ENCODE measurements around the gene SUFU. TPM values are rescaled to one million over a fixed set of nuclear protein-coding genes. Genes with fewer than 3 reads are reported as not detected.

Gene SUFU
- total RNA-seq, 1 experiment from 2014 or later: 13.1 TPM

- TF ChIP-seq TCF7 (CRISPR knock-in tag; IDR thresholded peaks at IDR 0.05; ENCODE audit: low read depth): no peak
- TF ChIP-seq ZNF138 (CRISPR knock-in tag; conservative IDR thresholded peaks at IDR 0.05): no peak
- no peak for TF ChIP-seq ZNF281 (CRISPR knock-in tag; IDR thresholded peaks at IDR 0.05)
- TF ChIP-seq MXD4 (CRISPR knock-in tag; IDR thresholded peaks at IDR 0.05; ENCODE audit: borderline replicate concordance): no peak
Observed at GRCh38 chr10:102608487-102608886, 104.7 kb downstream of the SUFU start (continued).

- CTCF ChIA-PET: interaction anchor here (1.4 to 1.9 kb wide), 2 partner anchors 27 to 59 kb away, joined by 4 read pairs; no protein-coding TSS in a partner anchor
- H3K4me1 Mint-ChIP-seq: peaks cover 4% of the 10 kb centered on the region
Observed at GRCh38 chr10:102610441-102610887, 106.7 kb downstream of the SUFU start.

GRCh38 chr10:102611514-102612087 is 107.8 kb downstream of the SUFU start:
- H3K36me3 Mint-ChIP-seq: no peaks in the 10 kb centered on the region
- no peaks in the 10 kb centered on the region for H3K9me3 Mint-ChIP-seq
- ATAC-seq (no peak), DNase-seq (ENCODE audit: low spot score) (no peak)
- H3K4me3 Mint-ChIP-seq: no peak overlapping the region
- no peak overlapping the region for H3K27ac Mint-ChIP-seq
- ChIA-PET POLR2A (interaction anchor here (0.6 kb wide), 1 partner anchor 520 kb away, joined by 3 read pairs; no protein-coding TSS in a partner anchor), CTCF (interaction anchor here (1.0 to 1.8 kb wide), 4 partner anchors 14 to 108 kb away, joined by 3 to 6 read pairs (median 4); partner anchors contain the start of gene SUFU)
- TF ChIP-seq CTCF (IDR thresholded peaks at IDR 0.05) (no peak), FOXK1 (CRISPR knock-in tag; IDR thresholded peaks at IDR 0.05) (no peak), ZNF263 (CRISPR knock-in tag; IDR thresholded peaks at IDR 0.05; ENCODE audit: low read depth) (no peak), RORB (CRISPR knock-in tag; IDR thresholded peaks at IDR 0.05) (no peak), NR2C2 (CRISPR knock-in tag; IDR thresholded peaks at IDR 0.05) (no peak)
- TF ChIP-seq, protein P1, sequence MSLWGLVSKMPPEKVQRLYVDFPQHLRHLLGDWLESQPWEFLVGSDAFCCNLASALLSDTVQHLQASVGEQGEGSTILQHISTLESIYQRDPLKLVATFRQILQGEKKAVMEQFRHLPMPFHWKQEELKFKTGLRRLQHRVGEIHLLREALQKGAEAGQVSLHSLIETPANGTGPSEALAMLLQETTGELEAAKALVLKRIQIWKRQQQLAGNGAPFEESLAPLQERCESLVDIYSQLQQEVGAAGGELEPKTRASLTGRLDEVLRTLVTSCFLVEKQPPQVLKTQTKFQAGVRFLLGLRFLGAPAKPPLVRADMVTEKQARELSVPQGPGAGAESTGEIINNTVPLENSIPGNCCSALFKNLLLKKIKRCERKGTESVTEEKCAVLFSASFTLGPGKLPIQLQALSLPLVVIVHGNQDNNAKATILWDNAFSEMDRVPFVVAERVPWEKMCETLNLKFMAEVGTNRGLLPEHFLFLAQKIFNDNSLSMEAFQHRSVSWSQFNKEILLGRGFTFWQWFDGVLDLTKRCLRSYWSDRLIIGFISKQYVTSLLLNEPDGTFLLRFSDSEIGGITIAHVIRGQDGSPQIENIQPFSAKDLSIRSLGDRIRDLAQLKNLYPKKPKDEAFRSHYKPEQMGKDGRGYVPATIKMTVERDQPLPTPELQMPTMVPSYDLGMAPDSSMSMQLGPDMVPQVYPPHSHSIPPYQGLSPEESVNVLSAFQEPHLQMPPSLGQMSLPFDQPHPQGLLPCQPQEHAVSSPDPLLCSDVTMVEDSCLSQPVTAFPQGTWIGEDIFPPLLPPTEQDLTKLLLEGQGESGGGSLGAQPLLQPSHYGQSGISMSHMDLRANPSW (CRISPR knock-in tag; conservative IDR thresholded peaks at IDR 0.05; ENCODE audit: low read depth): no peak
- H3K27me3 Mint-ChIP-seq (ENCODE audit: low read depth): no peaks in the 10 kb centered on the region
- peaks cover 5% of the 10 kb centered on the region for H3K4me1 Mint-ChIP-seq

More at GRCh38 chr10:102610441-102610887, 106.7 kb downstream of the SUFU start:
- Mint-ChIP-seq H3K27ac (no peak overlapping the region), H3K36me3 (no peaks in the 10 kb centered on the region), H3K9me3 (no peaks in the 10 kb centered on the region), H3K27me3 (ENCODE audit: low read depth) (no peaks in the 10 kb centered on the region), H3K4me3 (no peak overlapping the region)
- ATAC-seq (no peak), DNase-seq (ENCODE audit: low spot score) (no peak)
- POLR2A ChIA-PET: interaction anchor here (0.6 kb wide), 1 partner anchor 776 kb away, joined by 3 read pairs; no protein-coding TSS in a partner anchor
- TF ChIP-seq PRRX2 (CRISPR knock-in tag; IDR thresholded peaks at IDR 0.05) (no peak), TEAD4 (CRISPR knock-in tag; IDR thresholded peaks at IDR 0.05) (no peak)

DNA sequence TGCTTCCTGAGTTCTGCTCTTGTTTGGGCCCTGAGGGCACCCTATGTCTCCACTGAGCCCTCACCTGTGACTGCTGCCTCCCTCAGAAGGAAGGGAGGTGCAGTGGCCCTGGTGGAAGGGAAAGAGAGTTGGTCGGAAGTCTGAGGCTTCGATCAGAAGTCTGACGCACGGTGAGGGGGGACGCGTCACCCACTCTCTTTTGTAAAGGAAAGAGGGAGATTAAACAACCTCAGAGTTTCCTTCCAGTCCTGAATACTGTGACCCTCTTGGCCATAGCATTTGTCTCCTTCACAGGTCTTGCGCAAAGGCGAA is 109.1 kb downstream of the SUFU start:
- Mint-ChIP-seq H3K27me3 (ENCODE audit: low read depth) (no peaks in the 10 kb centered on the region), H3K27ac (no peak overlapping the region), H3K4me1 (peaks cover 8% of the 10 kb centered on the region), H3K36me3 (no peaks in the 10 kb centered on the region; the same call in 1 of the 2 replicates), H3K9me3 (no peaks in the 10 kb centered on the region), H3K4me3 (no peak overlapping the region)
- ATAC-seq (no peak), DNase-seq (ENCODE audit: low spot score) (no peak)
- ChIA-PET POLR2A (interaction anchor here (0.6 kb wide), 1 partner anchor 165 kb away, joined by 7 read pairs; no protein-coding TSS in a partner anchor), CTCF (interaction anchor here (1.1 to 4.9 kb wide), 6 partner anchors 13 to 101 kb away, joined by 3 to 41 read pairs (median 5); partner anchors contain the start of genes ARL3 and SFXN2)
- no peak for TF ChIP-seq ZNF671 (CRISPR knock-in tag; IDR thresholded peaks at IDR 0.05)
- TF ChIP-seq, protein P2, sequence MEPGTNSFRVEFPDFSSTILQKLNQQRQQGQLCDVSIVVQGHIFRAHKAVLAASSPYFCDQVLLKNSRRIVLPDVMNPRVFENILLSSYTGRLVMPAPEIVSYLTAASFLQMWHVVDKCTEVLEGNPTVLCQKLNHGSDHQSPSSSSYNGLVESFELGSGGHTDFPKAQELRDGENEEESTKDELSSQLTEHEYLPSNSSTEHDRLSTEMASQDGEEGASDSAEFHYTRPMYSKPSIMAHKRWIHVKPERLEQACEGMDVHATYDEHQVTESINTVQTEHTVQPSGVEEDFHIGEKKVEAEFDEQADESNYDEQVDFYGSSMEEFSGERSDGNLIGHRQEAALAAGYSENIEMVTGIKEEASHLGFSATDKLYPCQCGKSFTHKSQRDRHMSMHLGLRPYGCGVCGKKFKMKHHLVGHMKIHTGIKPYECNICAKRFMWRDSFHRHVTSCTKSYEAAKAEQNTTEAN (CRISPR knock-in tag; IDR thresholded peaks at IDR 0.05): no peak
- TF ChIP-seq FOXJ3 (CRISPR knock-in tag; IDR thresholded peaks at IDR 0.05; ENCODE audit: borderline replicate concordance): no peak
- TF ChIP-seq, protein P3, sequence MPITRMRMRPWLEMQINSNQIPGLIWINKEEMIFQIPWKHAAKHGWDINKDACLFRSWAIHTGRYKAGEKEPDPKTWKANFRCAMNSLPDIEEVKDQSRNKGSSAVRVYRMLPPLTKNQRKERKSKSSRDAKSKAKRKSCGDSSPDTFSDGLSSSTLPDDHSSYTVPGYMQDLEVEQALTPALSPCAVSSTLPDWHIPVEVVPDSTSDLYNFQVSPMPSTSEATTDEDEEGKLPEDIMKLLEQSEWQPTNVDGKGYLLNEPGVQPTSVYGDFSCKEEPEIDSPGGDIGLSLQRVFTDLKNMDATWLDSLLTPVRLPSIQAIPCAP (CRISPR knock-in tag; IDR thresholded peaks at IDR 0.05): no peak
